Stimulated activated CD4-positive, alpha-beta T cell treated with anti-CD3 and anti-CD28 coated beads, TNF-alpha, amount 100 ng/mL, for 48 hours (primary cell): ENCODE measurements around the gene CYP26A1.

Source experiments
- DNase-seq, 3 donors: peaks; one replicate each; pipeline ENCODE4 v3.0.0-alpha.2; 2020; ENCODE audit warnings: low read depth in 3 of 3

Gene CYP26A1

GRCh38 chr10:93123766-93124165 lies 50.1 kb downstream of the CYP26A1 start:
- DNase-seq = no peak

DNA sequence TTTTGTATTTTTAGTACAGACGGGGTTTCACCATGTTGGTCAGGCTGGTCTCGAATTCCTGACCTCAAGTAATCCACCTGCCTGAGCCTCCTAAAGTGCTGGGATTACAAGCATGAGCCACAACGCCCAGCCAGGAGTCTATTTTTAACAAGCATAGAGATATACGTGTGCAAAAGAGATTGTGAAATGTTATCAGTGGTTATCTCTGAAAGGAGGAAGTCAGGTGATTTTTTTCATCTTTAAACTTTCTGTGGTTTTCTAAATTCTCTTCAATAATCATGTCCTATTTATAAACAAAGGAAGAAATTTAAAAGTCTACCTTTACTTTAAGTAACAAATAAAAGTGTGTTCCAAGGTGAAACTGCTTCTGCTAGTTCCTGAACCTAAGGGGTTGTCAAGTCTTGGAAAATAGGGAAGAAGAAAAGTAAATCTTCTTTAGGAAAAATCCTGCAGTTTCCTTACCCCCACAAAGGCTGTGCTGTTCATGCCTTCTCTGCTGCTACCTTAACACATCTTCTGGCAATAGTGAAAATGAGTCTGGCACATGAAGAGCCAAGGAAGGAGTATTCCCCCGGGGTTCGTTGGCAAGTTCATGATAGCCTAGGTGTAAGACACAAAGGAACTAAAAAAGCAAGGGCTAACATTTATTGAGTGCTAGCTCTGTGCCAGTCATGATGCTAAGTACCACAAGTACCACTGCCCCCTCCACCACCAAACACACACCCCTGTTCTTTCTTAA lies 51.1 kb downstream of the CYP26A1 start:
- no peak for DNase-seq

GRCh38 chr10:93125966-93126365 lies 52.3 kb downstream of the CYP26A1 start:
- DNase-seq = no peak

DNA sequence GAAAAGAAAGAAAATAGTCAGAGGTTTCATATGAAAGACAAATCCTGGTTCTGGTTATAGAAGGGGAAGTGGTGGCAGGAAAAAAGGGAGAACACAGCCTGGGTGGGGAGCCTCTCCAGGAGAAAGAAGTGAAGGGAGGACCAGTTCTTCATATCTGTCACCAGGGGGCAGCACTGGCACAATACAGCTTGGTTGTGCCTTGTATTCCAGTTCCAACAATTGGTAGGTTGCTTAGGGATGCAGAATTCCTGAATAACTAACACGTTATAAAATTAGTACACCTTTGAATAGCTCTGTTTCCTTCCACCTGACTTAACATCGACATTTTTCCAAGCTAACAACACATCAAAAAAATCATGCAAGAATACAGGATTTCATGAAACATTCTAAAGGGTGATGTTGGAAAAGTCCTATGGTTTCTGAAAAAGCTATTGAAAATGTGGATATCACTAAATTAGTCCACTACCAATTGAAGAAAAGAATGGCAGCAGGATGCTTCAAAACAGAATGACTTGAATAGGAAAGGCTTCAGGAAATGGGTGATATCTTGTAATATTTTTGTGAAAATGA lies 52.9 kb downstream of the CYP26A1 start:
- no peak for DNase-seq
